Panc1 (cell line): ENCODE data around the gene PSMB11. TPM values are rescaled to one million over a fixed set of nuclear protein-coding genes. Genes with fewer than 3 reads are reported as not detected.

Experiments
- ATAC-seq: fragments of 200-7000 bp; cut with Tn5 transposase; 2 replicates; pipeline ENCODE4 v1.9.1; 2020; ENCODE audit warnings: mild to moderate bottlenecking, moderate library complexity
- BruUV-seq: library from RNA; stranded (reverse); fragments of 400-500 nt; replicated peaks from 2 replicates; lab custom pipeline; 2021; lab: Mats Ljungman, UMichigan
- CTCF ChIA-PET: fragments of 300-600 bp; sonication (Branson Sonifier 250); formaldehyde crosslinking; loops from one replicate; lab custom pipeline; 2022; ENCODE audit warnings: antibody characterized with exemption; lab: Charles Lee
- POLR2A ChIA-PET: fragments of 300-600 bp; sonication (Branson Sonifier 250); formaldehyde crosslinking; loops from one replicate; lab custom pipeline; 2022; ENCODE audit warnings: antibody characterized with exemption; lab: Charles Lee
- DNase-seq: peaks from one replicate; pipeline ENCODE4 v3.0.0-alpha.2; 2010; ENCODE audit warnings: low read depth, low spot score
- H3K27ac ChIP-seq: 2 replicates; pipeline ENCODE4 v1.5.1; 2011; ENCODE audit warnings: mild to moderate bottlenecking, low read length, inconsistent platforms
- H3K27me3 ChIP-seq: fragments of 200-500 bp; sonication (Bioruptor generic); 2 replicates; pipeline ENCODE4 v1.6.0; 2014; ENCODE audit warnings: low read length, inconsistent platforms; ENCODE audit not compliant: control insufficient read depth, insufficient read depth
- H3K36me3 ChIP-seq: fragments of 200-500 bp; sonication (Bioruptor generic); 2 replicates; pipeline ENCODE4 v1.5.1; 2014; ENCODE audit warnings: inconsistent platforms, mild to moderate bottlenecking, low read length, moderate library complexity; ENCODE audit not compliant: control insufficient read depth, insufficient read depth
- H3K4me1 ChIP-seq: 2 replicates; pipeline ENCODE4 v1.5.1; 2011; ENCODE audit warnings: inconsistent platforms, mild to moderate bottlenecking, low read length, moderate library complexity; ENCODE audit not compliant: control insufficient read depth, insufficient read depth
- H3K4me3 ChIP-seq, 2 experiments: 2 replicates each; pipeline ENCODE4 v1.5.1; 2011 to 2012; ENCODE audit warnings: low read depth in 2 of 2, low read length in 2 of 2, mild to moderate bottlenecking in 2 of 2, inconsistent platforms in 1 of 2, moderate library complexity in 1 of 2
- H3K9me3 ChIP-seq: fragments of 200-500 bp; sonication (Bioruptor generic); 2 replicates; pipeline ENCODE4 v1.5.1; 2014; ENCODE audit warnings: low read depth, mild to moderate bottlenecking, inconsistent platforms, low read length, moderate library complexity; ENCODE audit not compliant: control insufficient read depth, insufficient read depth
- CTCF ChIP-seq: fragments of 450-650 bp; IDR thresholded peaks from 2 replicates; pipeline ENCODE4 v1.5.1; 2017; ENCODE audit warnings: mild to moderate bottlenecking
- POLR2AphosphoS5 ChIP-seq: IDR thresholded peaks from 2 replicates; pipeline ENCODE4 v1.6.1; 2012; ENCODE audit warnings: mild to moderate bottlenecking, low read depth, low read length, moderate library complexity
- REST ChIP-seq, 2 experiments: IDR thresholded peaks; 2 replicates each; pipeline ENCODE4 v1.6.1; 2011 to 2012; ENCODE audit warnings: low read depth in 2 of 2, control low read depth in 1 of 2, low read length in 1 of 2, mild to moderate bottlenecking in 1 of 2, moderate library complexity in 1 of 2; ENCODE audit not compliant: insufficient read depth in 1 of 2
- SIN3A ChIP-seq: IDR thresholded peaks from 2 replicates; pipeline ENCODE4 v1.6.1; 2012; ENCODE audit warnings: low read depth, mild to moderate bottlenecking, low read length, moderate library complexity, borderline replicate concordance; ENCODE audit not compliant: insufficient read depth
- TCF7L2 ChIP-seq: IDR thresholded peaks from 2 replicates; pipeline ENCODE4 v1.6.1; 2011; ENCODE audit warnings: mild to moderate bottlenecking, low read depth, low read length, inconsistent platforms
- in situ Hi-C: cut with HindIII; loops from 2 replicates; pipeline ENCODE4 v1.10.0; 2016; ENCODE audit warnings: low sequenced_read_pairs, low pct_unique_long_range_greater_than_20kb
- intact Hi-C: fragments of 100-400 bp; cut with micrococcal nuclease; formaldehyde crosslinking; loops from one replicate; pipeline ENCODE4 v1.10.0; 2022; ENCODE audit not compliant: unreplicated experiment
- total RNA-seq: library from RNA; stranded (reverse); gene quantifications from one replicate; pipeline ENCODE4 v1.2.1, GENCODE V29; 2021; ENCODE audit not compliant: unreplicated experiment

Gene PSMB11
- total RNA-seq, 1 experiment from 2014 or later = not detected

GRCh38 chr14:23055147-23055550 lies 13.1 kb downstream of the PSMB11 start:
- no peak overlapping the region for H3K4me3 ChIP-seq
- ATAC-seq (no peak), DNase-seq (no peak)
- no peaks in the 10 kb centered on the region for H3K36me3 ChIP-seq
- in situ Hi-C loops = no loop called here
- H3K9me3 ChIP-seq = no peaks in the 10 kb centered on the region
- POLR2A ChIA-PET = interaction anchor here (0.7 kb wide), 1 partner anchor 25 kb away, joined by 4 read pairs; no protein-coding TSS in a partner anchor
- H3K4me1 ChIP-seq = peaks cover 3% of the 10 kb centered on the region
- BruUV-seq = no TSS peak
- no peak for TF ChIP-seq TCF7L2
- no peak for TF ChIP-seq REST (IDR thresholded peaks at IDR 0.05; ENCODE audit: insufficient read depth in 1 of 2, low read depth in 2 of 2, low read length in 1 of 2)
- no peak for TF ChIP-seq SIN3A
- no peak for TF ChIP-seq CTCF
- no peak for TF ChIP-seq POLR2AphosphoS5
- no peaks in the 10 kb centered on the region for H3K27me3 ChIP-seq
- CTCF ChIA-PET = interaction anchor here (0.6 to 2.6 kb wide), 5 partner anchors 61 to 182 kb away, joined by 3 to 12 read pairs (median 4); no protein-coding TSS in a partner anchor
- intact Hi-C loops = loop anchor here (5.0 kb wide), 1 partner anchor 123 kb away; no protein-coding TSS in a partner anchor
- H3K27ac ChIP-seq = no peak overlapping the region

- Histone ChIP-seq H3K36me3 (no peaks in the 10 kb centered on the region), H3K4me1 (peaks cover 3% of the 10 kb centered on the region), H3K9me3 (no peaks in the 10 kb centered on the region), H3K27ac (no peak overlapping the region), H3K27me3 (no peaks in the 10 kb centered on the region), H3K4me3 (no peak overlapping the region)
- no peak for ATAC-seq
- DNase-seq = no peak
- ChIA-PET CTCF (interaction anchor here (0.6 to 2.6 kb wide), 5 partner anchors 61 to 183 kb away, joined by 3 to 12 read pairs (median 4); no protein-coding TSS in a partner anchor), POLR2A (no interaction called here)
- TF ChIP-seq POLR2AphosphoS5 (no peak), TCF7L2 (no peak), SIN3A (no peak), CTCF (no peak), REST (IDR thresholded peaks at IDR 0.05; ENCODE audit: insufficient read depth in 1 of 2, low read depth in 2 of 2, low read length in 1 of 2) (no peak)
- in situ Hi-C loops (no loop called here), intact Hi-C loops (loop anchor here (5.0 kb wide), 1 partner anchor 123 kb away; no protein-coding TSS in a partner anchor)
- no TSS peak for BruUV-seq
Observed at GRCh38 chr14:23055621-23056144, 13.7 kb downstream of the PSMB11 start.
